HG03097 (cell line): Measurements from ENCODE around the gene FGFR2.
"Not testable (repeated sequence)": the region's sequence is repeated elsewhere in the genome, so short reads cannot be mapped to it uniquely, and the experiment has no call there.

Experiments
- ATAC-seq: cut with Tn5 transposase; IDR thresholded peaks from one replicate; pipeline ENCODE4 v1.9.1; 2021; ENCODE audit not compliant: unreplicated experiment, low FRiP score

Gene FGFR2

GRCh38 chr10:121526801-121527221 lies 71.4 kb downstream of the FGFR2 start:
- no peak for ATAC-seq

GRCh38 chr10:121526135-121526790 lies 72.0 kb downstream of the FGFR2 start:
- ATAC-seq = no peak

DNA sequence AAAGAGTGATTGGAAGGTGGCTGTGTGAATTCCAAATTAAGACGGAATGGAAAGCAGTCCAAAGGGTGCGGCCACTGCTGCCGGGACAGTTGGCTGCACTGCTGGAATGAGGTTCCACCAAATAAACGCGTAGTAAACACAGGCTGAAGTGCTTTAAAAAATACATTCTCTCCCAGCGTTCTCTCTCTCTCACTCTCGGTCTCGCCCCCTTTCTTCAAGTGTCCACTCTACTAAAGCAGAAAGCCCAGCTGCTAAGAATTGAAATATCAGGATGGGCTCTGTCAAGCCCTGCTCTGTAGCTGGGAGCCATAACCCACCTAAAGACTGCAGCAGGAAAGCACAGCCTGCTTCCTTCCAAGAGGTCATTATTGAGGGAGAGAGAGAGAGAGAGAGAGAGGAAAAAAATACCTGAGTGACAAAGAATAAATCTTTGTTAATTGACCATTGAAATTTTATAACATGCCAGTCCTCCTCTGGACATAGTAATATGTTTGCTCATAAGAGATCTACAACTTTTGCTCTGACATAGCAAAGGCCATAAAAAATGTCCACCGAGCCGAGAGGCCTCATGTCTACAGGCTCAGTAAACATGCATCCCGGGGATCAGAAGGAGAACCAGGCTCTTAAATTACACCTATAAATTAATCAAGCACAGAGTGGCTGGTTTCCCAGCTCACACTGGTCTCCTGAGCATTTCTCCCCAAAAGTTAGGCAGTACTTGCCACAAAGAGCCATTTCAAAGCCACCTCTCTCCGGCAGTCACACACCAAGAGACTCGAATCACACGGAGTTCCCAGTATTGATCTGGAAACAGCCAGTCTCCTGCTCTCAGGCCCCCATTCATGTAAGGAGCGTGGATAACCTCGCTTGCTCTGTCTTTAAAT lies 72.8 kb downstream of the FGFR2 start:
- no peak for ATAC-seq

- ATAC-seq = no peak
Measured at GRCh38 chr10:121524157-121524817, 74.0 kb downstream of the FGFR2 start.

GRCh38 chr10:121522831-121523230 lies 75.4 kb downstream of the FGFR2 start:
- no peak for ATAC-seq

- ATAC-seq = no peak
Measured at GRCh38 chr10:121521794-121522556, 76.3 kb downstream of the FGFR2 start.

- ATAC-seq = not testable (repeated sequence)
Measured at GRCh38 chr10:121520526-121520925, 77.7 kb downstream of the FGFR2 start.

GRCh38 chr10:121519901-121520493 lies 78.2 kb downstream of the FGFR2 start:
- ATAC-seq = no peak

DNA sequence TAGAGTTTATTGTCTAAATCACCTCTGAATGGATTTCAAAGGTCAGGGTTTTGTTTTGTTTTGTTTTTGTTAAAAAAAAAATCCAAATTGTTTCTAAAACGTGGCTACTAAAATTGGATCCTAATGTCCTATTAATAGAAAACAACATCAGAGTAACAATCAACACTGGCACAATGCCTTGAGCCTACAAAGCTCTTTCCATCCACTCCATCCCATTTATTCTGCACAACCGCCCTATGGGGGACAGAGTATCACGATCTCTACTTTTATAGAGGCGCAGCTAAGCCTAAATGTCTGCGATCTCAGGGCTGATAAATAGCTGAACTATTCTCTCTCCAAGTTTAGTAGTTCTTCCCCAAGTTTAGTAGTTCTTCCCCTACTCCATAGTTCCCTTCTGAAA lies 78.8 kb downstream of the FGFR2 start:
- no peak for ATAC-seq

- ATAC-seq = no peak
Measured at GRCh38 chr10:121518333-121518732, 79.9 kb downstream of the FGFR2 start.

DNA sequence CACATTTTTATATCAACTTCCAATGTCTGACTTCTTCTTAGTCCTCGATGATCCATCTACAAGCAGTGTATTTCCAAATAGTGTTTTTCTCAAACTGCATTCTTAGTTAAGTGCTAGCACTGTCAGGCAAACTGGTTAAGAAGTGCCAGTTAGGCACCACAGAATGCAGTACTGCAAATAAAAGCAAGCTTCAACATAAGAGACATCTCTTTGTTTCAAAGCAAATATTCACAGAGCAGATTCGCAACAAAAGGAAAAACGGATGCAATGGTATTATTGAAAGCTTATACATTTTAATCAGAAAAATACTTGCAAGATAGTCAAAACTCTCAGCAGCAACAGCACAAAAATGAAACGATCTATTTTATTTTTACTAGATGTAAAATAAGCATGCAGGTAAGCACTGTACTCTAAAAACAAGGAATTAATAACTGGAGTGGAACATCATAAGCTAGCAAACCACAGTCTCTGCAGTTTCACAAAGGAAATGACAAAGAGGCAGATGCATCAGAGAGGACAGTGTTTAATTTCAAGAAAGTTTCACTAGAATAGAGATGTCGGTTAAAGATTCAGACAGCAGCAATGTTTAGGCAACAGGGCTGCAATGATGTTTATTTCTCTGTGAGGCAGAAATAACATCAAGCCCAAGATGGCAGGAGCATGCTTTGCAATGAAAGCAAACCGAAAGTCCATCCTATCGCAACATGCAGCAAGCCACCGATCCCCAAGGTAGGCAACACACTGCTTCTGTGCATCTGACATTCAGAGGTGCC lies 82.0 kb downstream of the FGFR2 start:
- ATAC-seq = peak; percentile 69

DNA sequence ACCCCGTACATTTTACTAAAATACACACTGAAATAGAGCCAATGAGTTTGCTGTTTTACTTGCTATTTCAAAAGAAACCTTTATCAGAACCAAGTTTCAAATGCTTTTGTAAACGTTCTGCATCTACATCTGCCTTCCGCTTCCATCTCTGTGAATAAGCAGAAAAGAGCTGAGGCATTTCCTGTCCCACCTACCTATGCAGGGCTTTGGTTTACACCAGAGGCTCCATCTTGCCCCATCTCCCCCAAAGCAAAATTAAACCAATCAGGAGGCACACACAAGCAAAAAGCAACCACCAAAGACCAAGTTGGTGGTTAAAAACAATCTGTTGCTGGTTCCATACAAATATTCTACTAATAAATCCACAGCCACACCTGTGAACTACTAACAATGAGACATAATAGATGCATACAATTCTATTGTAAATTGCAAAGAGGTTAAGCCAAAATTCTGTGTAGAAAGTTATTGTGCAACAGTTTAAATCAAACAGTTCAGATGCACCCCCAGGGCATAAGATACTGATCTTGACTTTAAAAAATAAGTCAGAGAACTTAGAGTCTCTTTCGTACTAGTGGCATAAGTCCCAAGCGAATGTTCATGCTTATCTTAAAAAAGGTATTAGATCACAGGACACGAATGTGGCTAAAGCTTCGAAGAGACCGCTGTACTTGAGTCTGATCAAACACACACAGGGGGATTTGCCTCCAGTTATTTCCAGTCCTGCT lies 83.9 kb downstream of the FGFR2 start:
- ATAC-seq = no peak

DNA sequence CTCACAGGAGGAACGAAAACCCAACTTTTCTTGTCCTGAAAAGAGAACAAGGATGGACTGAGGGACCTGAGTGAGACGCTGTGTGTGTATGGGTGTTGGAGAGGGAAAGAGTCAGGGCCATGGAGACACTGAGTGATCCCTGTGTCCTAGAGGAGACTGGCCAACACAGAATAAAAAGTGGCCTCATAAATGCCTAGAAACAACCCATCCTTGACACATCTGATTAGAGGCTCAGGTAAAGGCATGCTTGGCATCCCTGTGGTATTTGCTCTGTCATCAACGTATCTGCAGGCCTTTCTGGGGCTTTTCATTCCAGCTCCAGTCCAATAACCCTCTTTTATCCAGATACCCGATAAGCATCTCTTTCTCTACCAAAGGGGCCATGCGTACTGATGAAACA lies 86.3 kb downstream of the FGFR2 start:
- ATAC-seq = no peak

GRCh38 chr10:121511460-121511859 lies 86.8 kb downstream of the FGFR2 start:
- no peak for ATAC-seq

- ATAC-seq = no peak
Measured at GRCh38 chr10:121510201-121510771, 88.0 kb downstream of the FGFR2 start.

DNA sequence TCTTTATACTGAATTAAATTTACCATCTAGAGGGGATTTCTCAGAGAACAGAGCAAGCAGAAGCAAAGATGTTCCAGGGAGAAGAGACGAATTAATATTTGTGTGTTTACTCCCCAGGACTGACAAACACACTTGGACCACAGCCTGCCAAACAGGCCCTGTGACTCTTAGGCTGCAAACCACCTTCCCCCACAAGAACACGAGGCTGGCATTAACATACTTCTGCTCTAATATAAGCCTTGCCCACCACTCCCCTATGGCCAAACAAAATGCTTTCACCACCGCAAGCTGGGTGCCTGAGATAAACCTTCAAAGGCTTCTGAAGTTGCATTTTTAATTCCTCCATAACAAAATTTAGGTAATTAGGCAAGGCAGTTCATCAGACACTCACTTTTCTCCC lies 88.4 kb downstream of the FGFR2 start:
- ATAC-seq = no peak

GRCh38 chr10:121509112-121509511 lies 89.1 kb downstream of the FGFR2 start:
- no peak for ATAC-seq

DNA sequence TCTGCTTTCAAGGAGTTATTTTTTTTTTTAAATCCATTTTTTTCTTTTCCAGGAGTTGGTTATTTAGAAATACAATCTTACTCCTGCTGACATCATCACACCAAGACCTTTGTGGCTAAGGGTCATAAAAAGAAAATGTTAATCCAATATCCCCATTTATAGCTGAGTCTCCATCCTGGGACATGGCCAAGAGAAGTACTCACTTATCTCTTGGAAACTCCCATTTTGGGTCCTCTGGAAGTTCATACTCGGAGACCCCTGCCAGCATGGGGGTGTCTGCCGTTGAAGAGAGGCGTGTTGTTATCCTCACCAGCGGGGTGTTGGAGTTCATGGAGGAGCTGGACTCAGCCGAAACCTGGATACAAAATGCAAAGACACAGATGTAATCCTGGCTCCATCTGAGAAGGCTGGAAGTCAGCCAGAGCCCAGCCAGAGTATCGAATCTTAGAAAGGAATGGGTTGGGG lies 94.6 kb downstream of the FGFR2 start:
- no peak for ATAC-seq
